HepG2 (cell line): Measurements from ENCODE around the gene LHPP. TPM values are rescaled to one million over a fixed set of nuclear protein-coding genes. Genes with fewer than 3 reads are reported as not detected.

Source experiments
- ATAC-seq: fragments of 200-7000 bp; cut with Tn5 transposase; 3 replicates; pipeline ENCODE4 v1.9.1; 2020; ENCODE audit warnings: mild to moderate bottlenecking, moderate library complexity
- BruUV-seq: library from RNA; stranded (reverse); fragments of 400-500 nt; replicated peaks from 2 replicates; lab custom pipeline; 2021; lab: Mats Ljungman, UMichigan
- CTCF ChIA-PET: fragments of 300-600 bp; formaldehyde crosslinking; extraction: SDS; loops from one replicate; lab custom pipeline; 2021; ENCODE audit warnings: low total read pairs, inconsistent platforms, low intra/inter-chr PET ratio; lab: Yijun Ruan, JAX
- POLR2A ChIA-PET: fragments of 350-600 bp; sonication (Branson Sonifier 250); formaldehyde crosslinking; loops from one replicate; lab custom pipeline; 2020; ENCODE audit warnings: antibody characterized with exemption, inconsistent platforms; lab: Yijun Ruan, JAX
- DNase-seq: peaks from one replicate; pipeline ENCODE4 v3.0.0-alpha.2; 2015; ENCODE audit warnings: low spot score
- FAIRE-seq: peaks from 3 replicates; lab custom pipeline; 2011; peaks lifted over from hg19 to GRCh38; lab: Jason Lieb, UNC
- H2AFZ ChIP-seq: one replicate; pipeline ENCODE4 v1.6.1; 2011; ENCODE audit warnings: low read length, inconsistent platforms
- H3K27ac ChIP-seq: fragments of 300-600 bp; 3 replicates; pipeline ENCODE4 v1.8.0; 2011; ENCODE audit warnings: mixed run types, mild to moderate bottlenecking, mixed read lengths, low read length, inconsistent platforms; ENCODE audit not compliant: insufficient read depth; ENCODE audit errors: extremely low read length
- H3K27me3 ChIP-seq, 2 experiments: fragments of 200-600 bp in 1 of 2; 2 replicates in 1 of 2; 3 replicates in 1 of 2; pipeline versions ENCODE4 v1.6.0 to v1.8.0; 2011; ENCODE audit warnings: low read length in 2 of 2, mild to moderate bottlenecking in 2 of 2, moderate library complexity in 2 of 2, inconsistent platforms in 1 of 2; ENCODE audit not compliant: insufficient read depth in 2 of 2, control insufficient read depth in 1 of 2
- H3K36me3 ChIP-seq, 2 experiments: fragments of 200-600 bp in 1 of 2; replicated peaks in 1 of 2; 2 replicates in 1 of 2; 3 replicates in 1 of 2; pipeline versions ENCODE4 v1.5.1 to v1.8.0; 2011; ENCODE audit warnings: low read length in 2 of 2, inconsistent platforms in 1 of 2; ENCODE audit not compliant: insufficient read depth in 2 of 2, control insufficient read depth in 1 of 2
- H3K4me1 ChIP-seq: 2 replicates; pipeline ENCODE4 v1.5.1; 2012; ENCODE audit warnings: low read length, inconsistent platforms; ENCODE audit not compliant: insufficient read depth
- H3K4me2 ChIP-seq: 2 replicates; pipeline ENCODE4 v1.6.0; 2011; ENCODE audit warnings: low read depth, low read length, inconsistent platforms
- H3K4me3 ChIP-seq, 3 experiments: fragments of 200-600 bp in 1 of 3; sonication (generic), shearing (Covaris generic) in 1 of 3; replicated peaks in 1 of 3; 2 replicates each; pipeline ENCODE4 v1.5.1; 2011 to 2016; ENCODE audit warnings: low read length in 3 of 3, inconsistent platforms in 2 of 3, low read depth in 2 of 3, mild to moderate bottlenecking in 2 of 3, control low read depth in 1 of 3, mixed read lengths in 1 of 3; ENCODE audit not compliant: insufficient read depth in 1 of 3
- H3K79me2 ChIP-seq: one replicate; pipeline ENCODE4 v1.6.1; 2011; ENCODE audit warnings: low read length, inconsistent platforms; ENCODE audit not compliant: insufficient read depth
- H3K9ac ChIP-seq: 2 replicates; pipeline ENCODE4 v1.6.0; 2011; ENCODE audit warnings: mild to moderate bottlenecking, low read depth, low read length, inconsistent platforms; ENCODE audit not compliant: insufficient read depth
- H3K9me3 ChIP-seq: 2 replicates; pipeline ENCODE4 v1.5.1; 2012; ENCODE audit warnings: mild to moderate bottlenecking, low read length
- H4K20me1 ChIP-seq: 2 replicates; pipeline ENCODE4 v1.6.0; 2011; ENCODE audit warnings: inconsistent platforms, mild to moderate bottlenecking, low read length, moderate library complexity; ENCODE audit not compliant: insufficient read depth
- GFI1 ChIP-seq: sonication (generic); formaldehyde crosslinking; IDR thresholded peaks from 2 replicates; pipeline ENCODE4 v1.5.0; 2020; ENCODE audit warnings: missing genetic modification reagents, mild to moderate bottlenecking, borderline replicate concordance
- HNF1A ChIP-seq, 2 experiments: sonication (generic) in 1 of 2; formaldehyde crosslinking in 1 of 2; IDR thresholded peaks; 2 replicates each; pipeline versions ENCODE4 v1.4.0 to v1.6.1; 2016 to 2020; ENCODE audit warnings: borderline replicate concordance in 1 of 2, low read depth in 1 of 2, mild to moderate bottlenecking in 1 of 2, missing genetic modification reagents in 1 of 2
- HNF4A ChIP-seq: sonication (generic); formaldehyde crosslinking; IDR thresholded peaks from 2 replicates; pipeline ENCODE4 v1.4.0; 2020; ENCODE audit warnings: missing genetic modification reagents
- PATZ1 ChIP-seq: sonication (generic); formaldehyde crosslinking; IDR thresholded peaks from 2 replicates; pipeline ENCODE4 v1.4.0; 2020; ENCODE audit warnings: missing genetic modification reagents
- TFAP4 ChIP-seq: sonication (generic); IDR thresholded peaks from 2 replicates; pipeline ENCODE4 v1.6.1; 2016; ENCODE audit warnings: low read depth, borderline replicate concordance
- ZFX ChIP-seq: sonication (generic); formaldehyde crosslinking; IDR thresholded peaks from 2 replicates; pipeline ENCODE4 v1.4.0; 2020; ENCODE audit warnings: mild to moderate bottlenecking, low read depth, missing genetic modification reagents, moderate library complexity
- WGBS: methylation state at CpG from one replicate; pipeline ENCODE4 v1.1.6; 2017; ENCODE audit warnings: low lambda C conversion rate; 5-methylcytosine and 5-hydroxymethylcytosine counted together
- in situ Hi-C: cut with HindIII; loops from 2 replicates; pipeline ENCODE4 v1.10.0; 2017; ENCODE audit warnings: low pct_unique_long_range_greater_than_20kb; ENCODE audit not compliant: extremely low pct_ligation_motif_present
- intact Hi-C: fragments of 100-400 bp; cut with micrococcal nuclease; formaldehyde crosslinking; loops from one replicate; pipeline ENCODE4 v1.10.0; 2022; ENCODE audit not compliant: unreplicated experiment
- polyA plus RNA-seq, 8 experiments: library from polyadenylated mRNA; depleted of rRNA in 3 of 8; stranded (reverse) in 7 of 8; unstranded in 1 of 8; fragments of >200 nt; fragmentation: Illumina TruSeq in 4 of 8; extraction: Trizol in 4 of 8; gene quantifications; 2 replicates each; pipeline versions ENCODE4 v1.2.1 to v1.2.3, GENCODE V29; 2011 to 2016; ENCODE audit warnings: low read depth in 4 of 8, missing spikeins in 1 of 8, mixed read lengths in 1 of 8; ENCODE audit not compliant: insufficient read depth in 1 of 8
- total RNA-seq, 5 experiments: library from RNA; depleted of rRNA; stranded (reverse); fragments of >200 nt; fragmentation: Illumina TruSeq; extraction: Trizol; gene quantifications; 2 replicates each; pipeline ENCODE4 v1.2.3, GENCODE V29; 2016; ENCODE audit warnings: low read depth in 1 of 5

The LHPP gene
- total and polyA plus RNA-seq, 2 of the 13 experiments (the other 11 are each of a cell fraction or from before 2014, with no cell fraction given), result 5.2 to 13.1 TPM

GRCh38 chr10:124586142-124586541 is 124.5 kb downstream of the LHPP start:
- no peaks in the 10 kb centered on the region for H4K20me1 ChIP-seq
- no peaks in the 10 kb centered on the region for H3K79me2 ChIP-seq
- peaks cover 53% of the 10 kb centered on the region for H3K4me1 ChIP-seq
- no peaks in the 10 kb centered on the region for H3K36me3 ChIP-seq
- no peak overlapping the region for H3K27ac ChIP-seq
- peak; percentile 16 for DNase-seq
- H3K27me3 ChIP-seq, result no peaks in the 10 kb centered on the region
- no peak for FAIRE-seq
- in situ Hi-C loops (no loop called here), intact Hi-C loops (no loop called here)
- WGBS, result 2% methylated on average over 3 of the region's 3 CpGs
- H3K9ac ChIP-seq, result no peak overlapping the region
- peak overlapping the region; percentile 72 for H3K4me2 ChIP-seq
- TF ChIP-seq HNF1A (IDR thresholded peaks at IDR 0.05; ENCODE audit: low read depth), result no peak
- no peak for TF ChIP-seq HNF1A (CRISPR knock-in tag; IDR thresholded peaks at IDR 0.05; ENCODE audit: borderline replicate concordance)
- TF ChIP-seq GFI1 (CRISPR knock-in tag), result 0 out of 2 replicates have a peak, but pooled peaks have one; percentile 26
- peak; percentile 24; the same call in 1 of the 2 replicates for TF ChIP-seq TFAP4
- peak; percentile 40; the same call in 1 of the 2 replicates for TF ChIP-seq ZFX (CRISPR knock-in tag)
- 0 out of 2 replicates have a peak, but pooled peaks have one; percentile 13 for TF ChIP-seq PATZ1 (CRISPR knock-in tag)
- peak; percentile 25; the same call in 1 of the 2 replicates for TF ChIP-seq HNF4A (CRISPR knock-in tag)
- ChIA-PET CTCF (no interaction called here), POLR2A (no interaction called here)
- no peaks in the 10 kb centered on the region for H3K9me3 ChIP-seq
- peak overlapping the region in 2 of 3 experiments; percentile 15 to 39; a peak in 2 of 6 replicates for H3K4me3 ChIP-seq
- no TSS peak for BruUV-seq
- peak overlapping the region; percentile 54 for H2AFZ ChIP-seq
- peak; percentile 14 for ATAC-seq
